NCI-H748 treated with DMSO at 0.1 percent for 48 hours (cell line): ENCODE data around the gene ZNF573.

Experiments
- DNase-seq: peaks from one replicate; lab custom pipeline; 2025; lab: John Stamatoyannopoulos, UW

Gene ZNF573

GRCh38 chr19:37695144-37695899, 84.1 kb downstream of the ZNF573 start:
- DNase-seq = no peak

GRCh38 chr19:37692956-37693620, 86.3 kb downstream of the ZNF573 start:
- DNase-seq = no peak

GRCh38 chr19:37691881-37692504, 87.4 kb downstream of the ZNF573 start:
- no peak for DNase-seq
